LoVo (cell line): ENCODE results near the gene AAMDC.
"Not testable (repeated sequence)": the region's sequence is repeated elsewhere in the genome, so short reads cannot be mapped to it uniquely, and the experiment has no call there.

Experiments used
- DNase-seq: peaks from one replicate; pipeline ENCODE4 v3.0.0-alpha.2; 2016; ENCODE audit warnings: low spot score

The AAMDC gene

GRCh38 chr11:77886401-77886800 lies 65.5 kb downstream of the AAMDC start:
- no peak for DNase-seq

- not testable (repeated sequence) for DNase-seq
These were observed 68.1 kb downstream of the AAMDC start for GRCh38 chr11:77889045-77889444.

GRCh38 chr11:77890100-77890614 lies 69.2 kb downstream of the AAMDC start:
- not testable (repeated sequence) for DNase-seq

GRCh38 chr11:77890619-77891056 lies 69.7 kb downstream of the AAMDC start:
- DNase-seq = not testable (repeated sequence)

GRCh38 chr11:77891256-77891655 lies 70.3 kb downstream of the AAMDC start:
- not testable (repeated sequence) for DNase-seq

GRCh38 chr11:77891703-77892102 lies 70.8 kb downstream of the AAMDC start:
- not testable (repeated sequence) for DNase-seq

GRCh38 chr11:77894949-77895348 lies 74.0 kb downstream of the AAMDC start:
- DNase-seq = not testable (repeated sequence)

- DNase-seq = no peak
These were observed 87.9 kb downstream of the AAMDC start for GRCh38 chr11:77908835-77909234.

GRCh38 chr11:77909277-77909676 lies 88.3 kb downstream of the AAMDC start:
- no peak for DNase-seq

- DNase-seq = not testable (repeated sequence)
These were observed 89.9 kb downstream of the AAMDC start for GRCh38 chr11:77910828-77911227.

- DNase-seq = not testable (repeated sequence)
These were observed 92.8 kb downstream of the AAMDC start for GRCh38 chr11:77913608-77914306.

- DNase-seq = peak; percentile 42
These were observed 93.4 kb downstream of the AAMDC start for GRCh38 chr11:77914307-77914791.

GRCh38 chr11:77917713-77918112 lies 96.8 kb downstream of the AAMDC start:
- DNase-seq = not testable (repeated sequence)
